GM19043 (cell line): ENCODE measurements around the gene ZNF79.

ENCODE experiments used
- ATAC-seq: cut with Tn5 transposase; IDR thresholded peaks from one replicate; pipeline ENCODE4 v1.9.1; 2021; ENCODE audit warnings: low read depth; ENCODE audit not compliant: unreplicated experiment

Gene ZNF79

DNA sequence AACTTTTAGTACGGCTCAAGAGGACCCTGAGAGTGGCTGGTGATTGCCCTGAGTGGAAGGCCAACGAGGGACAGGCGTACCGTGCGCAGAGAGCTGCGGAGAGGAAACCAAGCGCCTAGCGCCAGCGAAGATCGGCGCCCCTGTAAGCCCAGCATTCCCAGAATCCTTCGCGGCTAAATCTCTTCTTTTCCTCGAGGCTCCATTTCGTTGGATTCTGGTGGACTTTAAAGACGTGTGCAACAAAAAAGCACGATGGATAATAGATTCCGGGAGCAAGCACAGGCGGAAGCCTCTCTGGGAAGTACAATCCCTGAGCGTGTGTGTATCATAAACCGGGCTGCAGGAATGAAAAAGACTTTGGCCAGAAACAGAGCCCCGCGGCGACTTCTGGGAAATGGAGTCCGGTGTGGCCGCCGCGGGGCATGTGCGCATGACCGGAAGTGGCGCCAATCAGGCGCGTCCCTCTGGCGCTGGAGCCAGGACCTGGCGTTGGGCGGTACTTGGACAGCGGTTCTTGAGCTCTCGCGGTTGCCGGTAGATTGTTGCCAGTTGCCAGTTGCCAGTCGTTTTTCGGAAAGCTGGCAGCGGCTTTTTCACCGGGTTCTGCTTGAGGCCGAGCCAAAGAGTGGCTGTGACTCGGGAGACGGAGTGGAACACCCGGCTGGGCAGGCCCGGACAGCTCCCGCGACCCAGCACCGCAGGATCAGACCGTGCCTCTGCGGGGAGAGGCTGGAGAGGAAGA, at the start of gene ZNF79:
Gene ZNF79 (plus strand): TSS at position 449 of the 742 bp plus-strand sequence. CDS start 406 bp downstream, outside the sequence.
- peak; percentile 70 for ATAC-seq

GRCh38 chr9:127380479-127380878, 43.7 kb upstream of the ZNF79 start:
- no peak for ATAC-seq

- ATAC-seq = no peak
These were observed 41.6 kb upstream of the ZNF79 start for GRCh38 chr9:127382541-127382940.

GRCh38 chr9:127384016-127384730, 40.0 kb upstream of the ZNF79 start:
- no peak for ATAC-seq

DNA sequence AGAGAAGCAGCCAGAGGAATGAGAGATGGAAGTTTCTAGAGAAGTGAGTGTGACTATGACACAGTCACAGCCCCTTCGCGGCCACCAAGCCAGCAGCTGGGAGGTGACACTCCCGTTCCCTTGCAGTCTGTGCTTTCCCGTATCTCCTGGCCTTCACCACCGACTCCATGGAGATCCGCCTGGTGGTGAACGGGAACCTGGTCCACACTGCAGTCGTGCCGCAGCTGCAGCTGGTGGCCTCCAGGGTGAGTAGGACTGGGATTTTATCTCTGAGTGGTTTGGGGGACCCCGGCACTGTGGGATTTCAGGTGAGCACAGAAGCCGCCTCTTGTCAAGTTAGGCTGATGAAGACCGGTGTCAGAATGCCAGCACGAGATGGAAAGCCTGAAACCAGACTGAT, 39.3 kb upstream of the ZNF79 start:
- no peak for ATAC-seq

GRCh38 chr9:127386249-127386648, 37.9 kb upstream of the ZNF79 start:
- ATAC-seq = no peak

- ATAC-seq = no peak
These were observed 37.2 kb upstream of the ZNF79 start for GRCh38 chr9:127386981-127387380.

DNA sequence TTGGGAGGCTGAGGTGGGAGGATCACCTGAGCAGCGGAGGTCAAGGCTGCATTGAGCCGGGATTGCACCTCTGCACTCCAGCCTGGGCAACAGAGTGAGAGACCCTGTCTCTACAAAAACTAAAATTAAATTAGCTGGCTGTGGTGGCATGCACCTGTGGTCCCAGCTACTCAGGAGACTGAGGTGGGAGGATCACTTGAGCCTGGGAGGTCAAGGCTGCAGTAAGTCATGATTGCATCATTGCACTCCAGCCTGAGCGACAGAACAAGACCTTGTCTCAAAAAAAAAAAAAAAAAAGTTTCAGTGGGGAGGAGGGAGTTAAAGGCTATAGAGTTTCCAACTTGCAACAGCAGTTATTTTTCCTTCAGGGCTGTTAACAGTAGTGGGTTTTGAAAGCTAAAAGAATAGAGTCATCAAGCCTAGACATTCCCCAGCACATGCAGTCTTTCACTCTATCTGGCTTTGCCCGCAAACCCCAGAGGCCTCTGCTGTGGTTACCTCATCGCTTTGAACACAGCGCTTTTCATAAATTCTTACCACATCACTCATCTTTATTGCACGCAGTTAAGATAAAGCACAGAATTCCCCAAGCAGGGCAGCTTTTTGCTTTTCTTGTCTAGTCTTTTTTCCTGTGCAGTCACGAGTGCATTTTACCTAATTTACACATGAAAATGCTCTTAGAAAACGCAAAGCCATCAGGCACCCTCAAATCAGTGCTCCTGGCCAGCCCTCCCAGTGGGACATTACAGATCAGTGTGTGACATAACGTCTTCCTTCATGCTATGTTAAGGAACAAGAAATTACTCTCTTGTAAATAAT, 35.9 kb upstream of the ZNF79 start:
- ATAC-seq = peak; percentile 88

DNA sequence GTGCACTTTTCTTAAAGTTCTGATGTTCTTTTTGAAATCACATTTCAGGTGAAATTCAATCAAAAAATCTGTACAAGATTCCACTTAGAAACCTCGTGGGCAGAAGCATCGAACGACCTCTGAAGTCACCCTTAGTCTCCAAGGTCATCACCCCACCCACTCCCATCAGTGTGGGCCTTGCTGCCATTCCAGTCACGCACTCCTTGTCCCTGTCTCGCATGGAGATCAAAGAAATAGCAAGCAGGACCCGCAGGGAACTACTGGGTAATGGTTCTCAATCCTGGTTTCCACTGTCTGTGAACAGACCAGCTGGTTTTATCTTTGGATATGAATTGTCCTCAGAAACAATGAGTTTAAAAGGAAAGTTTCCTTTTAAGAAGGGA, 35.3 kb upstream of the ZNF79 start:
- ATAC-seq = no peak

- ATAC-seq = no peak
These were observed 34.6 kb upstream of the ZNF79 start for GRCh38 chr9:127389381-127390247.

- no peak for ATAC-seq
These were observed 34.0 kb upstream of the ZNF79 start for GRCh38 chr9:127390248-127390545.

GRCh38 chr9:127390563-127390962, 33.6 kb upstream of the ZNF79 start:
- ATAC-seq = no peak

DNA sequence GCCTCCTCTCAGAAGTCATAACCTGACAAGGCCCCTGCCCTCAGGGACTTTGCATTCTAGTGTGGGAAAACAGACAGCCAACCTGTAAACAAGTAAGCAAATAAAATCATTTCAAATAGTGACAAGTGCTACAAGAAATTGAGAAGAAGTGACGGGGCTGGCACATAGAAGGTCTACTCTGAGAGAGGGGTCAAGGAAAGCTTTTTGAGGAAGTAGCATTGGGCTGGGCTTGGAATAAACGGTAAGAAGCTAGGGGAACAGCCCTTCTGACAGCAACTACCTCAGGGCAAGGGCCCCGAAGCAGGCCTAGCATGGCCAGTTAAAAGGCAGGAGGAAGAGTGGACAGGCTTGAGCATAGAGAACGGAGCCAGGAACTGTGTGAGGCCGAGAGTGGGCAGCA, 32.0 kb upstream of the ZNF79 start:
- ATAC-seq = no peak

DNA sequence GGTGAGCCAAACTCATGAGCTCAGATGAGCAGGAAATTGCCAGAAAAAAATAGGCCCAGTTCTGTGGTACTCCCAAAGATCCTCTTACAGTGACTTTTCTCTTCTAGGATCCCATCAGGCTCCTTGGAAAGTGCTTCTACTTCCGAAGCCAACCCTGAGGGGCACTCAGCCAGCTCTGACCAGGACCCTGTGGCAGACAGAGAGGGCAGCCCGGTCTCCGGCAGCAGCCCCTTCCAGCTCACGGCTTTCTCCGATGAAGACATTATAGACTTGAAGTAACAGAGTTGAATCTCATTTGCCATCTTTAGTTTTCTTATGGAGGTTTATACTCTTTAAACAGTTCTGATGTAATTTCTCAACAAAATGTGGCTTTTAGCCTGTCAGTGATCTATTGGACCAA, 31.2 kb upstream of the ZNF79 start:
- ATAC-seq = no peak

GRCh38 chr9:127393645-127394044, 30.5 kb upstream of the ZNF79 start:
- no peak for ATAC-seq

DNA sequence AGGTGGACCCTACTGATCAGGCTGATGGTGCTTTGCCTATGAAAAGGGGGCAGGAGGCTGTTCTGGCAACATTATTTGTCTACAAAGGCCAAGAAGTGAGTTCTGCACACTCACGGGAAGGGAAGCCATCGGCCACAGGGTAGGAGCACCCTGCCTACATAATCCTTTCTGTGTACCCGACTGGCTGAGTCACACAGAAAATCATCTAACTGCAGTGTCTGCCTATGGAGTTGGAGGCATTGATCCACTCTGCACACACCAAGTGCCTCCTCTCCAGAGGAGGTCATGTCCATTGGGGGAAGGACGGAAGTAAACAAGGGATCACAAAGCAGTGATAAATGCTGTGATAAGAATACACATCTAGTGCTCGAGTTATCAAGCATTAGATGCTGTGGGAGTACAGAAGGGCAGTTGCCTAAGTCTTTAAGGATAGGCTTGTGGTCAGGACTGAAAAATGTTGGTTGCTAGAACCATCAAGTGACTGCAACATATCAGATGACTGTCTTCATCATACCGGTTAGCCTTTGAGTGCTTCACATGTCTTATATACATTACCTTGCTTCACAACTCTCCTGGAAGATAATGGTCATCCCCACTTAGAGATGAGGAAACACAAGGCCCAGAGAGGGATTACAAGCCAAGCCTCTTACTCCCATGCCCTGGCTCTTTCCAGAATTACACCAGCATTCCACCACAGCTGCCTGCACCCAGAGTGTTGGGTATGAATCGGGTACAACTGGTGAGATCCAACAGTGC, 28.5 kb upstream of the ZNF79 start:
- ATAC-seq = no peak

DNA sequence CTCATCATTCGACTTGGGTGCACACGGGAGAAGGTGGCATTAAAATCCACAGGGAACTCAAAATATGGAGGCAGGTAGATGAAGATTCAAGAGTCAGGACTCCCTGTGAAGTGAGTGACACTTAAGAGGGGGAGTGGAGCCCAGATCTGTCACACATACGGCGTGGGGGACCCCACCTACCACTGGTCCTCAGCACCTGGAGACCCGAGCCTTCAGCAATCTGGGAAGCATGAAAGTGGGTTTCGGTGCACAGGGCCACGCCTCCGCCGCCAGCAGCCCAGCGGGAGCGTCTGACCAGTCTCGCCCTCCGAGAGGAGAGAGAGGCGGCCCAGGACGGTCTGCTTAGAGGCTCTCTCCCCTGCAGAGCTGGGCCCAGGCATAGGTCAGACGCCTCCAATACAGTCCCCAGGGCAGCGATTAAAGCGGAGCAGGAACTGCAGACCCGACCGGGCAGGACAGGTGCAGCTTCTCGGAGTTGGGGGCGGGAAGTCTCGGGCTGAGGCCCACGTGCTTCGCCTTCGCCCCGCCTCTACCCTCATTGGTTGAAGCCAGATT, 27.9 kb upstream of the ZNF79 start:
- ATAC-seq = no peak

DNA sequence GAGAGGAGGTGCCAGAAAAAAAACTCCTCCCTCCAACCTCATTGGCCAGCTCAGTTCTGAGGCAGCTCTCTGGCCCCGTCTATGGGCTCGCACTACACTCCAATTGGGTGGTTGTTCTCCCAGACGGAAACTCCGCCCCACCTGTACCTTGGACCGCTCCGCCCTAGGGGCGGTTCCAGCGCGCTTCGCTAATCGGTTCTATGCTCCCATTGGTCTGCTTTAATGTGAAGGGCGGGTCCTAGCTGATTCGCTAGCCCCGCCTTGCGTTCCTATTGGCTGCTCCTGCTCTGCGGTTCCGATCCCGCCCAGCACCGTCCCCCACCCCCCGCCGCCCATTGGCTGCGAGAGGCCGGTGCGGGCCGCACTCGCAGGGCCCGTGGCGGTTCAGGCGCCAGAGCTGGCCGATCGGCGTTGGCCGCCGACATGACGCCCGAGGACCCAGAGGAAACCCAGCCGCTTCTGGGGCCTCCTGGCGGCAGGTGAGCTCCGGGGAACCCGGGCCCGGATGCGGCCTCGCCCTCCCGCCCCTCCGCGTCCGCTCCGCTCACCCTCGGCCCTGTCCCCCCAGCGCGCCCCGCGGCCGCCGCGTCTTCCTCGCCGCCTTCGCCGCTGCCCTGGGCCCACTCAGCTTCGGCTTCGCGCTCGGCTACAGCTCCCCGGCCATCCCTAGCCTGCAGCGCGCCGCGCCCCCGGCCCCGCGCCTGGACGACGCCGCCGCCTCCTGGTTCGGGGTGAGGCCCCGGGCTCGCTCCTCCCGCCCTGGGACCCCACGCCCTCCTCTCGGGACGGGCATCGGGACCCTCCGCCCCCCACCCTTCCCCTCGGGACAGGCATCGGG, 27.2 kb upstream of the ZNF79 start, which contains the start of gene SLC2A8:
Gene SLC2A8 (plus strand): TSS at position 362 of the 838 bp plus-strand sequence. CDS start 62 bp downstream, at position 424.
- peak; percentile 96 for ATAC-seq
